GM23338 (cell line): ENCODE measurements around the gene PKN3. TPM values are rescaled to one million over a fixed set of nuclear protein-coding genes. Genes with fewer than 3 reads are reported as not detected.

ENCODE experiments used
- ATAC-seq: fragments of 200-7000 bp; cut with Tn5 transposase; 3 replicates; pipeline ENCODE4 v1.9.1; 2020
- DNase-seq: peaks from one replicate; pipeline ENCODE4 v3.0.0-alpha.2; 2015; ENCODE audit warnings: low spot score
- H2AFZ ChIP-seq: fragments of 200-600 bp; sonication (generic); 2 replicates; pipeline ENCODE4 v1.8.0; 2016; ENCODE audit warnings: antibody characterized with exemption, mild to moderate bottlenecking, moderate library complexity
- H3F3A ChIP-seq: fragments of 200-600 bp; sonication (generic); replicated peaks from 2 replicates; pipeline ENCODE4 v1.8.0; 2017; ENCODE audit warnings: antibody characterized with exemption, mixed run types, low read depth
- H3K27ac ChIP-seq: fragments of 200-600 bp; sonication (generic); 2 replicates; pipeline ENCODE4 v1.6.1; 2016; ENCODE audit warnings: low read depth
- H3K27me3 ChIP-seq: fragments of 200-600 bp; sonication (generic); 2 replicates; pipeline ENCODE4 v1.8.0; 2016; ENCODE audit warnings: mild to moderate bottlenecking, mixed run types, moderate library complexity; ENCODE audit not compliant: insufficient read depth
- H3K36me3 ChIP-seq: fragments of 200-600 bp; sonication (generic); 2 replicates; pipeline ENCODE4 v1.8.0; 2016; ENCODE audit warnings: mild to moderate bottlenecking; ENCODE audit not compliant: insufficient read depth
- H3K4me1 ChIP-seq: fragments of 200-600 bp; sonication (generic); 2 replicates; pipeline ENCODE4 v1.8.0; 2016; ENCODE audit warnings: mild to moderate bottlenecking, moderate library complexity; ENCODE audit not compliant: insufficient read depth
- H3K4me2 ChIP-seq: fragments of 200-600 bp; sonication (generic); 2 replicates; pipeline ENCODE4 v1.7.1; 2017; ENCODE audit warnings: mixed run types
- H3K4me3 ChIP-seq: fragments of 200-600 bp; sonication (generic); 2 replicates; pipeline ENCODE4 v1.6.1; 2016; ENCODE audit warnings: mixed run types
- H3K79me2 ChIP-seq: fragments of 200-600 bp; sonication (generic); replicated peaks from 2 replicates; pipeline ENCODE4 v1.8.0; 2017; ENCODE audit warnings: mild to moderate bottlenecking; ENCODE audit not compliant: insufficient read depth
- H3K9me2 ChIP-seq: fragments of 200-600 bp; sonication (generic); 2 replicates; pipeline ENCODE4 v1.8.0; 2017; ENCODE audit not compliant: insufficient read depth
- H4K20me1 ChIP-seq: fragments of 200-600 bp; sonication (generic); replicated peaks from 2 replicates; pipeline ENCODE4 v1.8.0; 2017; ENCODE audit warnings: mild to moderate bottlenecking; ENCODE audit not compliant: insufficient read depth
- H3K27ac Mint-ChIP-seq: 2 replicates; pipeline ENCODE4 v1.8.0; 2020; ENCODE audit warnings: inconsistent platforms, mild to moderate bottlenecking, moderate library complexity, mixed read lengths
- H3K27me3 Mint-ChIP-seq: 3 replicates; pipeline ENCODE4 v1.8.0; 2022; ENCODE audit warnings: low read depth, mild to moderate bottlenecking, moderate library complexity, mixed read lengths, inconsistent platforms; ENCODE audit not compliant: insufficient read depth, poor library complexity
- H3K36me3 Mint-ChIP-seq: 3 replicates; pipeline ENCODE4 v1.8.0; 2021; ENCODE audit warnings: low read depth, mild to moderate bottlenecking, inconsistent platforms, moderate library complexity, mixed read lengths
- H3K4me1 Mint-ChIP-seq: 3 replicates; pipeline ENCODE4 v1.8.0; 2020; ENCODE audit warnings: mild to moderate bottlenecking, inconsistent platforms, mixed read lengths
- H3K4me3 Mint-ChIP-seq: 3 replicates; pipeline ENCODE4 v1.8.0; 2021; ENCODE audit warnings: moderate library complexity, mild to moderate bottlenecking, inconsistent platforms, mixed read lengths
- H3K9me3 Mint-ChIP-seq: 3 replicates; pipeline ENCODE4 v1.8.0; 2020; ENCODE audit warnings: moderate library complexity, mild to moderate bottlenecking, inconsistent platforms, mixed read lengths
- CREB1 ChIP-seq: fragments of 250-450 bp; sonication (Bioruptor Pico); IDR thresholded peaks from 2 replicates; pipeline ENCODE4 v1.5.0; 2020; ENCODE audit warnings: low read depth, mild to moderate bottlenecking, moderate library complexity
- EZH2 ChIP-seq: fragments of 200-600 bp; sonication (generic); IDR thresholded peaks from one replicate; pipeline ENCODE4 v1.8.0; 2017; ENCODE audit warnings: antibody characterized with exemption, mild to moderate bottlenecking, low read depth; ENCODE audit not compliant: unreplicated experiment
- EZH2phosphoT487 ChIP-seq: fragments of 200-600 bp; sonication (generic); IDR thresholded peaks from one replicate; pipeline ENCODE4 v1.8.1; 2018; ENCODE audit warnings: antibody characterized with exemption; ENCODE audit not compliant: unreplicated experiment
- JUNB ChIP-seq: IDR thresholded peaks from one replicate; pipeline ENCODE4 v1.6.1; 2016; ENCODE audit warnings: antibody characterized with exemption; ENCODE audit not compliant: unreplicated experiment
- NANOG ChIP-seq: IDR thresholded peaks from 2 replicates; pipeline ENCODE4 v1.6.1; 2016; ENCODE audit warnings: antibody characterized with exemption, borderline replicate concordance
- POLR2AphosphoS5 ChIP-seq: IDR thresholded peaks from 2 replicates; pipeline ENCODE4 v1.6.1; 2016; ENCODE audit warnings: antibody characterized with exemption, low read depth
- STAT1 ChIP-seq: IDR thresholded peaks from one replicate; pipeline ENCODE4 v1.6.1; 2016; ENCODE audit warnings: antibody characterized with exemption; ENCODE audit not compliant: unreplicated experiment
- ZNF114 ChIP-seq: fragments of 250-450 bp; sonication (Bioruptor Pico); IDR thresholded peaks from 2 replicates; pipeline ENCODE4 v1.5.0; 2020; ENCODE audit warnings: mild to moderate bottlenecking, moderate library complexity
- ZNF331 ChIP-seq: fragments of 250-450 bp; sonication (Bioruptor Pico); IDR thresholded peaks from 2 replicates; pipeline ENCODE4 v1.5.0; 2020; ENCODE audit warnings: low read depth, mild to moderate bottlenecking, moderate library complexity
- polyA plus RNA-seq: library from polyadenylated mRNA; unstranded; fragments of >200 nt; fragmentation: Nextera tagmentation; extraction: Ambion mirVana; gene quantifications from 2 replicates; pipeline ENCODE4 v1.2.1, GENCODE V29; 2016
- total RNA-seq: library from RNA; depleted of rRNA; stranded (reverse); fragments of >200 nt; shearing (Covaris generic); gene quantifications from 2 replicates; pipeline ENCODE4 v1.2.3, GENCODE V29; 2014
- TF ChIP-seq, protein P1 (sequence below): IDR thresholded peaks from 2 replicates; pipeline ENCODE4 v1.6.1; 2016; ENCODE audit warnings: antibody characterized with exemption
- TF ChIP-seq, protein P2 (sequence below): IDR thresholded peaks from one replicate; pipeline ENCODE4 v1.6.1; 2018; ENCODE audit warnings: antibody characterized with exemption; ENCODE audit not compliant: unreplicated experiment
- TF ChIP-seq, protein P3 (sequence below), 2 experiments: fragments of 200-600 bp in 1 of 2; sonication (generic) in 1 of 2; conservative IDR thresholded peaks; 2 replicates each; pipeline versions ENCODE4 v1.5.1 to v1.6.1; 2016 to 2017; ENCODE audit warnings: antibody characterized with exemption in 2 of 2, low read depth in 2 of 2, mild to moderate bottlenecking in 2 of 2, moderate library complexity in 1 of 2

PKN3 gene
- total and polyA plus RNA-seq, 2 experiments from 2014 or later: 6.2 to 17.7 TPM

DNA sequence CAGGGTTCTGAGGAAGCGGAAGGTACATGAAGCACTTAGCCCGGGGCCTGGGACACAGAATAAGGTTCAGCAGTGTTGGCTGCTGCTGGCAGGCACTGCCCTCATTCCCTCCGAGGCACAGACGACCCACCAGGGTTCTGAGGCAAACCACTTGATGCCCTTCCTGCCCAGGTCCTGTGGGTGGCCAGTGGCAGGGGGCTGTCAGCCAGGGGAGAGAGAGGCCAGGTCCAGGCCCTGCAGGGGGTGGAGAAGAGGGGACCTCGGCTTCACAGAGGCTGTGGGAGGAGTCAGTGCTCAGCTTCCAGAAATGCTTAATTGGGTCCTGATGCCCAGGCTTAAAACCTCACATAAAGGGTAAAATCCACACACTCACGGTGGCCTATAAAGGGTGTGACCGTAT, 26.0 kb downstream of the PKN3 start (continued):
- TF ChIP-seq STAT1 (no peak), ZNF331 (no peak), EZH2 (no peak), POLR2AphosphoS5 (no peak), EZH2phosphoT487 (no peak)
- TF ChIP-seq, protein P1, sequence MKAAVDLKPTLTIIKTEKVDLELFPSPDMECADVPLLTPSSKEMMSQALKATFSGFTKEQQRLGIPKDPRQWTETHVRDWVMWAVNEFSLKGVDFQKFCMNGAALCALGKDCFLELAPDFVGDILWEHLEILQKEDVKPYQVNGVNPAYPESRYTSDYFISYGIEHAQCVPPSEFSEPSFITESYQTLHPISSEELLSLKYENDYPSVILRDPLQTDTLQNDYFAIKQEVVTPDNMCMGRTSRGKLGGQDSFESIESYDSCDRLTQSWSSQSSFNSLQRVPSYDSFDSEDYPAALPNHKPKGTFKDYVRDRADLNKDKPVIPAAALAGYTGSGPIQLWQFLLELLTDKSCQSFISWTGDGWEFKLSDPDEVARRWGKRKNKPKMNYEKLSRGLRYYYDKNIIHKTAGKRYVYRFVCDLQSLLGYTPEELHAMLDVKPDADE: no peak
- TF ChIP-seq, protein P2, sequence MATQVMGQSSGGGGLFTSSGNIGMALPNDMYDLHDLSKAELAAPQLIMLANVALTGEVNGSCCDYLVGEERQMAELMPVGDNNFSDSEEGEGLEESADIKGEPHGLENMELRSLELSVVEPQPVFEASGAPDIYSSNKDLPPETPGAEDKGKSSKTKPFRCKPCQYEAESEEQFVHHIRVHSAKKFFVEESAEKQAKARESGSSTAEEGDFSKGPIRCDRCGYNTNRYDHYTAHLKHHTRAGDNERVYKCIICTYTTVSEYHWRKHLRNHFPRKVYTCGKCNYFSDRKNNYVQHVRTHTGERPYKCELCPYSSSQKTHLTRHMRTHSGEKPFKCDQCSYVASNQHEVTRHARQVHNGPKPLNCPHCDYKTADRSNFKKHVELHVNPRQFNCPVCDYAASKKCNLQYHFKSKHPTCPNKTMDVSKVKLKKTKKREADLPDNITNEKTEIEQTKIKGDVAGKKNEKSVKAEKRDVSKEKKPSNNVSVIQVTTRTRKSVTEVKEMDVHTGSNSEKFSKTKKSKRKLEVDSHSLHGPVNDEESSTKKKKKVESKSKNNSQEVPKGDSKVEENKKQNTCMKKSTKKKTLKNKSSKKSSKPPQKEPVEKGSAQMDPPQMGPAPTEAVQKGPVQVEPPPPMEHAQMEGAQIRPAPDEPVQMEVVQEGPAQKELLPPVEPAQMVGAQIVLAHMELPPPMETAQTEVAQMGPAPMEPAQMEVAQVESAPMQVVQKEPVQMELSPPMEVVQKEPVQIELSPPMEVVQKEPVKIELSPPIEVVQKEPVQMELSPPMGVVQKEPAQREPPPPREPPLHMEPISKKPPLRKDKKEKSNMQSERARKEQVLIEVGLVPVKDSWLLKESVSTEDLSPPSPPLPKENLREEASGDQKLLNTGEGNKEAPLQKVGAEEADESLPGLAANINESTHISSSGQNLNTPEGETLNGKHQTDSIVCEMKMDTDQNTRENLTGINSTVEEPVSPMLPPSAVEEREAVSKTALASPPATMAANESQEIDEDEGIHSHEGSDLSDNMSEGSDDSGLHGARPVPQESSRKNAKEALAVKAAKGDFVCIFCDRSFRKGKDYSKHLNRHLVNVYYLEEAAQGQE: no peak

DNA sequence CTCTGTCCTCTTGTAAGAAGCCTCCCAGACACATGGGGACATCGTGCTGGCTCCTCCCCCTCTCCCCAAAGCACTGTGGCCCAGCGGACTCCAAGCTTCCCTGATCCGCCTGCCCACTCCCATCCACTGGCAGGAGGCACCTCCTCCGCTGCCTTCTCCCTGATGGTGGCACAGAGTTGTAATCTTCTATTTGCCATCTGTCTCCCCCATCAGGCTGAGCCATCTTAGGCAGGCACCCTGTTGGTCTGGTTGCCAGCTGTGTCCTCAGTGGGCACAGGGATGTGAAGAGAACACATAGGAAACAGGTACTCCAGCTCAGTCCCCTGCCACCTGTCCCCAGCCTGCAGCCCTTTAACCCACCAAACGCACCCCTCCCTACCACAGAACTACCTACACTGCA, 27.0 kb downstream of the PKN3 start:
- no peaks in the 10 kb centered on the region for H3K4me1 ChIP-seq
- H3K27me3 ChIP-seq: no peaks in the 10 kb centered on the region
- 0 out of 3 replicates have a peak, but pooled peaks cover 3% of the 10 kb centered on the region for H3K36me3 Mint-ChIP-seq
- H2AFZ ChIP-seq: no peak overlapping the region
- H3K9me2 ChIP-seq: no peaks in the 10 kb centered on the region
- H3K4me2 ChIP-seq: no peak overlapping the region
- no peaks in the 10 kb centered on the region; the same call in 2 of the 3 replicates for H3K9me3 Mint-ChIP-seq
- peaks cover 16% of the 10 kb centered on the region for H3K4me1 Mint-ChIP-seq
- no peaks in the 10 kb centered on the region for H3K79me2 ChIP-seq
- H3K27me3 Mint-ChIP-seq: peaks cover 15% of the 10 kb centered on the region
- peaks cover 4% of the 10 kb centered on the region; the same call in 1 of the 2 replicates for H3F3A ChIP-seq
- peak overlapping the region; percentile 52; the same call in 1 of the 2 replicates for H3K27ac Mint-ChIP-seq
- H3K4me3 Mint-ChIP-seq: no peak overlapping the region
- no peaks in the 10 kb centered on the region for H4K20me1 ChIP-seq
- no peak for TF ChIP-seq JUNB
- TF ChIP-seq, protein P2: no peak
- TF ChIP-seq EZH2phosphoT487: no peak
- TF ChIP-seq, protein P3, sequence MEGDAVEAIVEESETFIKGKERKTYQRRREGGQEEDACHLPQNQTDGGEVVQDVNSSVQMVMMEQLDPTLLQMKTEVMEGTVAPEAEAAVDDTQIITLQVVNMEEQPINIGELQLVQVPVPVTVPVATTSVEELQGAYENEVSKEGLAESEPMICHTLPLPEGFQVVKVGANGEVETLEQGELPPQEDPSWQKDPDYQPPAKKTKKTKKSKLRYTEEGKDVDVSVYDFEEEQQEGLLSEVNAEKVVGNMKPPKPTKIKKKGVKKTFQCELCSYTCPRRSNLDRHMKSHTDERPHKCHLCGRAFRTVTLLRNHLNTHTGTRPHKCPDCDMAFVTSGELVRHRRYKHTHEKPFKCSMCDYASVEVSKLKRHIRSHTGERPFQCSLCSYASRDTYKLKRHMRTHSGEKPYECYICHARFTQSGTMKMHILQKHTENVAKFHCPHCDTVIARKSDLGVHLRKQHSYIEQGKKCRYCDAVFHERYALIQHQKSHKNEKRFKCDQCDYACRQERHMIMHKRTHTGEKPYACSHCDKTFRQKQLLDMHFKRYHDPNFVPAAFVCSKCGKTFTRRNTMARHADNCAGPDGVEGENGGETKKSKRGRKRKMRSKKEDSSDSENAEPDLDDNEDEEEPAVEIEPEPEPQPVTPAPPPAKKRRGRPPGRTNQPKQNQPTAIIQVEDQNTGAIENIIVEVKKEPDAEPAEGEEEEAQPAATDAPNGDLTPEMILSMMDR (conservative IDR thresholded peaks at IDR 0.05; ENCODE audit: low read depth in 2 of 2): no peak
- no peak for TF ChIP-seq CREB1 (CRISPR knock-in tag)
- TF ChIP-seq NANOG: no peak
- TF ChIP-seq ZNF331: no peak
- no peak for TF ChIP-seq ZNF114 (CRISPR knock-in tag)
- no peak for TF ChIP-seq STAT1
- H3K36me3 ChIP-seq: no peaks in the 10 kb centered on the region
- H3K4me3 ChIP-seq: no peak overlapping the region
- no peak for ATAC-seq
- H3K27ac ChIP-seq: no peak overlapping the region
- DNase-seq: no peak
